ENCODE results near the gene C1orf159. TPM values are rescaled to one million over a fixed set of nuclear protein-coding genes. Genes with fewer than 3 reads are reported as not detected.

C1orf159 gene
- polyA plus RNA-seq, 1 donor (not counting 4 experiments of a cell fraction or from before 2014, with no cell fraction given), result 6.1 TPM

DNA sequence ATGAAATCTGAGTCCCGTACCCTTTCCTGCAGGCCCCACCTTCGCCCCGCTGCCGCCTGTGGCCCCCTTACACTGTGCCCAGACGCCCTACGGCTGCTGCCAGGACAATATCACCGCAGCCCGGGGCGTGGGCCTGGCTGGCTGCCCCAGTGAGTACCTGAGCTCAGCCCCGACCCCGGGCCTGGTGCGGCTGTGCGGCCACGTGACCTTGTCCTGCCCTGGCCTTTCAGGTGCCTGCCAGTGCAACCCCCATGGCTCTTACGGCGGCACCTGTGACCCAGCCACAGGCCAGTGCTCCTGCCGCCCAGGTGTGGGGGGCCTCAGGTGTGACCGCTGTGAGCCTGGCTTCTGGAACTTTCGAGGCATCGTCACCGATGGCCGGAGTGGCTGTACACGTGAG is 70.8 kb downstream of the C1orf159 start:
- dilution Hi-C loops (cut with MboI; ENCODE audit: extremely low pct_ligation_motif_present, low sequenced_read_pairs), result no loop called here

GRCh38 chr1:1044455-1045078 is 71.3 kb downstream of the C1orf159 start:
- TF ChIP-seq CTCF (optimal IDR thresholded peaks at IDR 0.05 in 1 of 3, IDR thresholded peaks at IDR 0.05 in 1 of 3, conservative IDR thresholded peaks at IDR 0.05 in 1 of 3; ENCODE audit: extremely low read depth in 1 of 3, insufficient read depth in 2 of 3, low read length in 3 of 3) (no peak), EZH2 (IDR thresholded peaks at IDR 0.05; ENCODE audit: low read length) (no peak)
- dilution Hi-C loops (cut with MboI; ENCODE audit: extremely low pct_ligation_motif_present, low sequenced_read_pairs), result no loop called here
- peaks cover 32% of the 10 kb centered on the region for H4K20me1 ChIP-seq (ENCODE audit: control insufficient read depth, extremely low read depth, insufficient read depth, low read length)
- DNase-seq (ENCODE audit: low read depth, low spot score) (no peak), FAIRE-seq (no peak)
- peaks cover 36 to 42% of the 10 kb centered on the region in 2 experiments for H3K36me3 ChIP-seq (ENCODE audit: control insufficient read depth in 2 of 2, extremely low read depth in 1 of 2, insufficient read depth in 2 of 2, low read length in 2 of 2)
- H3K79me2 ChIP-seq (ENCODE audit: control insufficient read depth, insufficient read depth, low read length), result peaks cover 34% of the 10 kb centered on the region
- H3K27ac ChIP-seq (ENCODE audit: control insufficient read depth, insufficient read depth, low read length), result no peak overlapping the region
- no peak overlapping the region for H3K9ac ChIP-seq (ENCODE audit: control insufficient read depth, extremely low read depth, insufficient read depth, low read length)
- no peaks in the 10 kb centered on the region for H3K27me3 ChIP-seq (ENCODE audit: control insufficient read depth, extremely low read depth, insufficient read depth, low read length)
- no peak overlapping the region for H3K4me3 ChIP-seq (ENCODE audit: control insufficient read depth in 2 of 3, extremely low read depth in 1 of 3, insufficient read depth in 2 of 3, low read depth in 1 of 3, low read length in 3 of 3)
- H3K4me1 ChIP-seq (ENCODE audit: control insufficient read depth, extremely low read depth, insufficient read depth, low read length), result peaks cover 7% of the 10 kb centered on the region
- H2AFZ ChIP-seq (ENCODE audit: control insufficient read depth, low read length), result no peak overlapping the region
- no peaks in the 10 kb centered on the region for H3K9me3 ChIP-seq (ENCODE audit: control insufficient read depth, low read depth, low read length)
- no peak overlapping the region for H3K4me2 ChIP-seq (ENCODE audit: control insufficient read depth, extremely low read depth, insufficient read depth, low read depth, low read length)
- H3K9me1 ChIP-seq (ENCODE audit: control insufficient read depth, extremely low read depth, insufficient read depth, low read length), result peaks cover 3% of the 10 kb centered on the region

More for the DNA sequence above, 70.8 kb downstream of the C1orf159 start:
- no peak for FAIRE-seq
- peaks cover 34% of the 10 kb centered on the region for H3K79me2 ChIP-seq (ENCODE audit: control insufficient read depth, insufficient read depth, low read length)
- H3K27me3 ChIP-seq (ENCODE audit: control insufficient read depth, extremely low read depth, insufficient read depth, low read length), result no peaks in the 10 kb centered on the region
- no peak overlapping the region for H3K27ac ChIP-seq (ENCODE audit: control insufficient read depth, insufficient read depth, low read length)
- H3K9me3 ChIP-seq (ENCODE audit: control insufficient read depth, low read depth, low read length), result no peaks in the 10 kb centered on the region
- TF ChIP-seq EZH2 (IDR thresholded peaks at IDR 0.05; ENCODE audit: low read length) (no peak), CTCF (optimal IDR thresholded peaks at IDR 0.05 in 1 of 3, IDR thresholded peaks at IDR 0.05 in 1 of 3, conservative IDR thresholded peaks at IDR 0.05 in 1 of 3; ENCODE audit: extremely low read depth in 1 of 3, insufficient read depth in 2 of 3, low read length in 3 of 3) (no peak)
- peaks cover 34 to 42% of the 10 kb centered on the region in 2 experiments for H3K36me3 ChIP-seq (ENCODE audit: control insufficient read depth in 2 of 2, extremely low read depth in 1 of 2, insufficient read depth in 2 of 2, low read length in 2 of 2)
- H3K4me2 ChIP-seq (ENCODE audit: control insufficient read depth, extremely low read depth, insufficient read depth, low read depth, low read length), result no peak overlapping the region
- no peak overlapping the region for H3K4me3 ChIP-seq (ENCODE audit: control insufficient read depth in 2 of 3, extremely low read depth in 1 of 3, insufficient read depth in 2 of 3, low read depth in 1 of 3, low read length in 3 of 3)
- peaks cover under 1% of the 10 kb centered on the region for H3K9me1 ChIP-seq (ENCODE audit: control insufficient read depth, extremely low read depth, insufficient read depth, low read length)
- no peak overlapping the region for H3K9ac ChIP-seq (ENCODE audit: control insufficient read depth, extremely low read depth, insufficient read depth, low read length)
- peaks cover 28% of the 10 kb centered on the region for H4K20me1 ChIP-seq (ENCODE audit: control insufficient read depth, extremely low read depth, insufficient read depth, low read length)
- peaks cover 3% of the 10 kb centered on the region for H3K4me1 ChIP-seq (ENCODE audit: control insufficient read depth, extremely low read depth, insufficient read depth, low read length)
- DNase-seq (ENCODE audit: low read depth, low spot score), result no peak
- no peak overlapping the region for H2AFZ ChIP-seq (ENCODE audit: control insufficient read depth, low read length)

All from keratinocyte (primary cell).